ENCODE measurements around the gene CISD3.

Gene CISD3

GRCh38 chr17:38729886-38730525 is at the start of gene CISD3:
Gene CISD3, plus strand, starts transcription at chr17:38730341. Its CDS starts 18 bp downstream, at chr17:38730359.
- peak; percentile 76 for DNase-seq

GRCh38 chr17:38681096-38681495 is 49.0 kb upstream of the CISD3 start:
- DNase-seq = no peak

GRCh38 chr17:38685491-38685890 is 44.6 kb upstream of the CISD3 start:
- no peak for DNase-seq

GRCh38 chr17:38687286-38687685 is 42.9 kb upstream of the CISD3 start:
- DNase-seq = no peak

- no peak for DNase-seq
Observed at GRCh38 chr17:38690386-38690785, 39.8 kb upstream of the CISD3 start.

GRCh38 chr17:38691154-38691553 is 39.0 kb upstream of the CISD3 start:
- DNase-seq = no peak

- peak; percentile 68 for DNase-seq
Observed at GRCh38 chr17:38693700-38694329, 36.3 kb upstream of the CISD3 start.

- DNase-seq = no peak
Observed at GRCh38 chr17:38697061-38697820, 32.9 kb upstream of the CISD3 start.

- no peak for DNase-seq
Observed at GRCh38 chr17:38698760-38699159, 31.4 kb upstream of the CISD3 start.

GRCh38 chr17:38701504-38702165 is 28.5 kb upstream of the CISD3 start:
- peak; percentile 38 for DNase-seq

GRCh38 chr17:38702166-38702915 is 27.8 kb upstream of the CISD3 start:
- peak; percentile 72 for DNase-seq

GRCh38 chr17:38702916-38703741 is 27.0 kb upstream of the CISD3 start:
- no peak for DNase-seq

GRCh38 chr17:38703742-38704605 is 26.2 kb upstream of the CISD3 start:
- peak; percentile 83 for DNase-seq

GRCh38 chr17:38704606-38705522 is 25.3 kb upstream of the CISD3 start, which contains the start of gene MLLT6:
Gene MLLT6, plus strand, starts transcription at chr17:38705273. Its CDS starts 360 bp downstream, at chr17:38705633.
- DNase-seq = peak; percentile 75

- no peak for DNase-seq
Observed at GRCh38 chr17:38705523-38705802, 24.7 kb upstream of the CISD3 start.

GRCh38 chr17:38705803-38706504 is 24.2 kb upstream of the CISD3 start:
- no peak for DNase-seq

GRCh38 chr17:38706505-38707216 is 23.5 kb upstream of the CISD3 start:
- DNase-seq = no peak

GRCh38 chr17:38707678-38708351 is 22.3 kb upstream of the CISD3 start:
- DNase-seq = no peak
